GM18868 (cell line): ENCODE measurements around the gene POLR2B.
"Not testable (repeated sequence)": the region's sequence is repeated elsewhere in the genome, so short reads cannot be mapped to it uniquely, and the experiment has no call there.

Experiments
- ATAC-seq: cut with Tn5 transposase; IDR thresholded peaks from one replicate; pipeline ENCODE4 v1.9.1; 2021; ENCODE audit warnings: mild to moderate bottlenecking, moderate library complexity; ENCODE audit not compliant: unreplicated experiment

POLR2B gene

DNA sequence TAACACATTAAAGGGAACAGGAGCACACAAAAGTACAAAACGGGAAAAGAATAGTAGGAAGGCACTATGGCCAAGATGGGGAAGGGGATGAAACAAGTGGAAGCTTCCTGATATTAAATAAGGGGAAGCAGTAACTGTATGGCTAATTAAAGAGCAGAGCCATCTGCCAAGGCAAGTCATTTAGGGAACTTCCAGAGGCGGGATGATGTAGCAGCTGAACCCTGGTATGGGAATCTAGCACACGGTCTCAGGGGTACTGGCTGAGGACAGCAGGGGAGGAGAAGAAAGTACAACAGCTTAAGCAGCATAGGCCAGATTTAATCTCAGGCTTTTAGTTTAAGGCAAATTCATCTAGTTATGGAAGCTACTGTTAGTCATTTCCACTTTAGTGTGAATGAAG, 72.4 kb downstream of the POLR2B start:
- no peak for ATAC-seq

DNA sequence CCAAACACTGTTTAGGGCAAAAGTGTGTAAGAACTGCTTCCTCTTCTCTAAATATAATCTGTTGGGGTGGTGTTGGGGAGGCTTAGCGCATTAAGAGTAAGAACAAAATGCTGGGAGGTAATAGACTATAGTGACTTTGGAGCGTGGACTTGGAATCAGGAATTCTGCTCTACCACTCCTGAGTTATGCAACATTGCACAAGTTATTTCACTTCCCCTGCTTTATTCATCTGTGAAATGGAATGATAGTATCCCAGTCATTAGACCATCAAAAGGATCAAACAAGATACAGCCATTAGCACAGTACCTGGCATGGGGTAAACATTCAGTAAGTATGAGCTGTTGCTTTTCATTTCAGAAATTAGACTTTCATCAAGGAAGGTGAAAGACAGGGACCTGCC, 72.8 kb downstream of the POLR2B start:
- no peak for ATAC-seq

DNA sequence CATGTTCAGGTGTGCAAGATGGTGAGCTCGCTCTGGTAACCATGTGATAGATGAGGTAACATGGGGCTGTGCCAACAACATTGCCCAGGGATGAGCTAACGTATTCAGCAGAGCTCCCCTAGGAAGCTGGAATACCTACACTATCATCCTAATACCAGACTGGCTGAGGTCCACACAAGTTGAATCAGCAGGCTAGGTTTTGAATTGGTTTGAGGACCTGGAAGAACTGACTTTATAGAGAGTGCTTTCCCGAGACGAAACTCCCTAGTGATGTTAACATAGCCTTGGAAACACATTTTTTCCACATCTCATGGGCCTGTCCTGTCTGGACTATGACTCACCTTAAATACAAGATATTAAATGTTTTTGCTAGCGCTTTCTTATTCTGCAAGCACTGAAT, 74.8 kb downstream of the POLR2B start:
- ATAC-seq: no peak

DNA sequence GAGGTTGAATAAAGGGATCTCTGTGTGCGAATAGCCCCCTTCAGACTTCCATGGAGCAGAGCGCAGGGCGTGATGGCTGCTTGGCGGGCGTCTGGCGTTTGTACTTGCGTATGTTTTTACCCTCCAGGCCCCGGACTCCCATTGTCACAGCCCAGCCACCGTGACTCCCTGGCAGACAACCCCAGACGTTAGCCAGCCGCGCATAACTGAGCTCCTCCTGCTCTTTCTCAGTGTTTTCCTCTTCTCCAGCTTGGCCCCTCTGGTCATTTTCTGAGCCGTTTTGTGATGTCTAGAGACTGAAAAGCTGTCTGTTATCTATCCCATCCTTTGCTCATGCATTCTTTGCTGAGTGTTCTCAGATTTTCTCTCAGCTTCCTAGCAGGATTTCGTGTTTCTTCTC, 77.2 kb downstream of the POLR2B start:
- no peak for ATAC-seq

DNA sequence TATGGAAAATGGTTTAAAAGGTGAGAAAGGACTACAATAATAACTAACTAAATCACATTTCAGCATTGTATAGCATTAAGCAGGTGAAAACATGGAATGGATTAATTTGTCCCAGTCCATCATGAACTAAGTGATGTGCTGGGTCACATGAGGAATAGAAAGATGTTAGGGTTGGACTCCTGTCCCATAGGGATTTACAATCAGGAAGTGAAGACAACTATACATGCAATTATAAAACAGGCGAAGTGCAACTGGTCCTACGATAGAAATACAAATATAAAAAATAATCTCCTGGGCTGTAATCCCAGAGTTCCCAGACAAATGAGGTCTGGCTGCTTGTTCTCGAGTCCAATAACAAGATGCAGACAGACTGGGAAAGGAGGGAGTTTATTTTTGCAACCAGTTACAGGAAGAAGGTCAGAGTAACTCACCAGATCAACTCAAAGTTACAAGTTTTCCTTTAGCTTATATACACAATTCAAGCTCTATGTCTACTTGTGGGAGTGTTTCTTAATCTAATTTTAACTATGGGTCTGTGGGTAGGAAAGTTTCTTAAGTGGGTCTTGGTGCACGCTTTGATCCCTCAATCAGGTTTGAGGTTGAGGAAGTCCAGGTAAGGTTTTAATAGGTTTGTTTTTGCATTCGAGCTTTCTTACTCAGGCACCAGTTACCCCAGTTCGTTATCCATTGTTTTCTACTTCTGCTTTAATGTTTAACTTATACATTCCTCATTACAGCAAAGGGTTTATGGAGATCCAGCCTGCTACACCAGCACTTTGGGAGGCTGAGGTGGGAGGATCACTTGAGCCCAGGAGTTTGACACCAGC, 81.4 kb downstream of the POLR2B start:
- ATAC-seq: no peak

DNA sequence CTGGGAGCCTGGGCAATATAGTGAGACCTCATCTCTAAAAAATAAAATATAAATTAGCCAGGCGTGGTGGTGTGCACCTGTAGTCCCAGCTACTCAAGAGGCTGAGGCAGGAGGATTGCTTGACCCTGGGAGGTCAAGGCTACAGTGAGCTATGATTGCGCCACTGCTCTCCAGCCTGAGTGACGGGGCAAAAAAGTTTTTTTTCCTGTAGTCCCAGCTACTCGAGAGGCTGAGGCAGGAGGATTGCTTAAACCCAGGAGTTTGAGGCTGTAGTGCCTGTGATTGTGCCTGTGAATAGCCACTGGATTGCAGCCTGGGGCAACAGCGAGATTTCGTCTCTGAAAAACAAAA, 82.0 kb downstream of the POLR2B start:
- ATAC-seq: not testable (repeated sequence)

DNA sequence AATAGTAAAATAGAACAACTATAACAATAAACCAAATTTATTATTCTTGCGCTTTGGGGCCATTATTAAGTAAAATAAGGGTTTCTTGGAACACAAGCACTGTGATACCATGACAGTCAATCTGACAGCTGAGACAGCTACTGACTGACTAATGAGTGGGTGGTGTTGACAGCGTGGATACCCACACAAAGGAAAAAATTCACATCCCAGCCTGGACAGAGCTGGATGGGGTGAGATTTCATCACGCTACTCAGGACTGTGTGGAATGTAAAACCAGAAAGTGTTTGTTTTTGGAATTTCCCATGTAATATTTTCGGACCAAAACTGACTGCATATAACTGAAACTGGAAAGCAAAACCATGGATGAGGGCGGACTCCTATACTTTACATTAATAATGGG, 82.7 kb downstream of the POLR2B start:
- no peak for ATAC-seq

DNA sequence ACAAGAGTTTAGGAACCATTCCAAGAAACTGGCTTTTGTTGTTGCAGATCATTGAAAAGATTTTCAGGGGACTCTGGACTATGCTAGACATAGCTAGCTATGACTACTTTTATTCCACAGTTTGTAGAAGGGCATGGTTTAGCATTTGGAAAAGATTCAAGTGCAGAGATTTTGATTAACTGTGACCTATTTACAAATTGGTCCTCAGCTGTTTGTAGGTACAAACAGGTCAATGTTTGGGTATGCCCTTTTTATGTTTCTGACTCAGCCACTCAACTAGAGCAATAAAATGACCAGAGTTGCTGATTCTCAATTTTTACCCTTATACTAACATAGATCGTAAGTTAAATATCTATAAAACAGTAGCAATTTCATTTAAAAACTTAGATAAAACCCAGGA, 84.8 kb downstream of the POLR2B start:
- no peak for ATAC-seq

DNA sequence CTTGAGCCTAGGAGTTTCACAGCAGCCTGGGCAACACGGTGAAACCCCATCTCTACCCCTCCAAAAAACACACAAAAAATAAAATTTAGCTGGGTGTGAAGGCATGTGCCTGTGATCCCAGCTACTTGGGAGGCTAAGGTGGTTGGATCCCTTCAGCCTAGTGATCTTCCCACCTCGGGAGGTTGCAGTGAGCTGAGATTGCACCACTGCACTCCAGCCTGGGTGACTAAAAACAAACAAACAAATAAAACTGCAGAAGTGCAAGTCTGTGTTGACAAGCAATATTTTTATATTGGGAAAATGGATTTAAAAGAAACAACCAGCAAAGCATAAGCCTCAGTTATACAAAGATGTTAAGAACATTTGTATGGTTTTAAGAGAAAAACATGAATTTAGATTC, 85.4 kb downstream of the POLR2B start:
- no peak for ATAC-seq

DNA sequence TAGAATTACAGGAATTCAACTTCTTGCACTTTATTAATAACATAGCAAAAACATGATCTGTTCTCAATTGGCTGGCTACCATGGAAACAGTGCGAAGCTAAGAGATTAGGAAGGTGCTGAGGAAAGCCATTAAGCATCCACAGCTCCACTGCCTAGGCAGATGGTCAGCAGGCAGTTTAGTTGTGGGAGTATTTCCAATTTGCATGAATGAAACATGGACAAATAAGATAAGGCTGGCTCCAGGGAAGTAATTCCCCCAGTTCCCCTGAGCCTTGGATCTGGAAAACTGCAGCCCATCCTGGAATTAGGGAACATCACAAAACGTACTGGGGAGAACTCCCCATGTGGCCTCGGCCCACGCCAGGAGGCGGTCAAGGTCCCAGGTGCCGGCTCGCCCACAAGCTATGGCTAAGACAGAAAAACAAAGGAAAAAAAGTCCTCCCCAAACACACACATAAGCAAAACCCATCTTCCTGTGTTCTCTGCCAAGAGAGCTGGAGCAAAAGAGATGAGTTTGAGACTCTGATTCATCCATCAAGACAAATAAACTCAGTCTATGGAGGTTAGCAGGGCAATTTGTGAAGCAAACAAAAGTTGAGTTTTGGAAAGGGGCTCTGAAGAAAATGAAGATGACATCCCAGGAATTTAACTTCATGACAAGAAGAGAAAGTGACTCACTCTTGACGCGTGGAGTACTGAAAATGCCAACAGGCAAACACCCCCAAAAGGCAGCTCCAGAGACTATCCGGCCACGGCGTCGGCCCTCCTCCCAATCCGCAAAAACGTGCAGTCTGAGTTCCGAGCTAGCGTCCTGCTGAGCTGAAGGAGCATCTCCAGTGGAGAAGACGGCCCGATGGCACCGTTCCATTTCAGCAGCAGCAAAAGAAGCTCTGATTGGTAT, 86.4 kb downstream of the POLR2B start:
- no peak for ATAC-seq

DNA sequence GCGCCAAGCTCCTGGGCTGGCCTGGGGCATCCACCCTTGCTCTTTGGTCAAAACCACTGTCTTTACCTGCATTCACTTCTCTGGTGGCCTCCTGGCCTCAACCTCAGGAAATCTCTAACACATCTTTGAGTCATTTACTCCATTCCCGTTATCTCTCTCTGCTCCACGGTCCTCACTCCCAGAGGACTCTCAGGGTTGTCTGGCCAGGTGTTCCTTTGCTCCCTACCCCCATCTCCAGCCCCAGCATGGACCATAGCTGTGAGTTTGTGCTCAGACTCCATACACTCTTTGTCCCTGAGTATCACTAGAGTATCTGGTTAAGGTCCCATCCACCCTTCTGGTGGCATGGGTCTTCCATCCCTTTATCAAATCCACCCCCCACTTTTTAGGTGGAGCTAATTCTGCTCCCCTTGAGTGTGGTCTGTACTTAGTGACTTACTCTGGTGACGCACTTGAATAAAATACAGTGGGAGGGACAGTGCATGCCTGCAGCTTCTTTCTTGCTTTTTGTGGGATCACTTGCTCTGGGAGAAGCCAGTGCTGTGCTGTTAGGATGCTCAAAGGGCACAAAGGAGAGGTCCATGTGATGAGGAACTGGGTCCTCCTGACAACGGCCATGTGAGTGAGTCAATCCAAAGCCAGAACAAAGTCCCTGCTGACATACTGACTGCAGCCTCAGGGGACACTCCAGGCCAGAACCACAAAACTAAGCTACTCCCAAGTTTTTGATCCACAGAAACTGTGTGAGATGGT, 87.2 kb downstream of the POLR2B start:
- no peak for ATAC-seq

DNA sequence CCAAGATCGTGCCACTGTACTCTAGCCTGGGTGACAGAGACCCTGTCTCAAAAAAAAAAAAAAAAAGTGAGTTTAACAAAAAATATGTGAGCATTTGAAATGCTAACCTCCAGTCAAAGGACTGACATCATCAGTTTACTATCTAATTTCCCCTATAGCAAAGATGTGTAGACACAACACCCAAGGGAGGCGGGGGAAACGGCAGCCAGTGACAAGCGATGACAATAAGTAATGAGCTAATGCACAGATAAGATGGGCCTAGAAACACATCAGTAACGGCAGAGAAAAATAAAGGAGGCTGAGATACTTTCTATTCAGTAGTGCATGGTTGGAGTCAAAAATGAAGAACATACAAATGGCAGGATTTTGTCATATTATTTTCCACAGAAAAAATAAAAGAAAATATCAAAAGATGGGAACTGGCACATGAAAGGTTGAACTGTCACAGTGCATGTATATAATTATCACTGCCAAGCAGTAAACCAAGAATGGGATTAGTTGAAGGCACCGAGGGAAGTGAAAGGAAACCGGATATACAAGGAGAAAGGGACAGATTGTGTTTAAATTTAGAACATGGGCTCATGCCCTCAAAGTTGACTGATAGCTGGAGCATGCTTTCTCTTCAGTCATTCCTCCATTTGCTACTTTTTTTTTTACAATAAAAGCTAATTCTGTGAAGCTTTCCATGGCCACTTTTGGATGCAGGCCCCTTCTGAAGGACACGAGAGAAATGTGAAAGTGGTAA, 89.7 kb downstream of the POLR2B start:
- no peak for ATAC-seq

DNA sequence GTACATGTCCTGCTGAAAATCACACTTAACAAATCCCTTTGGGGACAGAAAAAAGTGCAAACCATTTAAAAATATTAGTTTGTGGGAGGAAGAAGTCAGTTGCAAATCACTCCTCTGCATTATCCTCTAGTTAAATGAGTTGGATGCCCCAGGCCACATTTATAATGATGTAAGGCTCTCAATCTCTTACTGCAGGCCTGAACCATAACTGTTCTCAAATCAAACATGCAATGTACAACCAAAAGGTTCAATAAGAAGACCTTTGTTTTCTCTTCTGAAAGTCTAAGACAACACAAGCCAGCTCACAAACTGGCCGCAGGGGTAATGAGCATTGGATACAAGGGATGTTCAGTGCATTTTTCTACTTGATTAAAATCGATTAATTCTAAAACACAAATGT, 91.8 kb downstream of the POLR2B start:
- no peak for ATAC-seq

DNA sequence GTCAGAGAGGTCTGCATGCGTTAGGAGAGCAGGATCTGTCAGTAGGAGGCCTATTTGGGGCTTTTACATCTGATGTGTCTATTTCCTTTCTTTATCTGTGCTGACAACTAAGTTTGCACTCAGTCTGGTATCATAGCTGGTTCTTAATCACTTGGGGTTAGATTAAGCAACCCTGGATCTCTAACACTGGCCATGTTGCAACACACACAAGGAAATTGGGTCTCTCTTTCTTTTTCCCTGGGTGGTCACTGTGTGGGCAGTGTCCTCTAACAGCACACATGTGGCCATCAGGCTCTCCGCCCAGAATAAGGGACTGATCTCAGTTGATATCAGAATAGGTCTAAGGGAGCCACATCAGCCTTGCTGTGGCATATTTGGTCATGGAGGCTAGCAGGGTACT, 92.6 kb downstream of the POLR2B start:
- ATAC-seq: no peak

DNA sequence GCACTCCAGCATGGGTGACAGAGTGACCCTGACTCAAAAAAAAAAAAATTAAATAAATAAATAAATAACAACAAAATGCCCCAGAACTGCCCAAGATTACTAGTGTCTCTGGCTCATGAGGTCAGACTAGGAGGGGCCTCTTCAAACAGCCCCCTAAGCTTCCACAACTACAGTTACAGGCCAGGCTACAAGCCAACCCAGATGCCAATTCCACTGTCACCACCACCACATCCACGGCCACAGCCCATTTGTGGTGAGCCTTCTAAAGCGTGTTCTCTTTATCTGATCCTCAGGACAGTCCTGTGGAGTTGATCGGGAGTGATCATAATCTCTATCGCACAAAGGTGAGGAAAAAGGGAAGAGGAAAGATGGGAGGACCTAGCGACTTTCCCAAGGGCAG, 94.9 kb downstream of the POLR2B start:
- no peak for ATAC-seq

DNA sequence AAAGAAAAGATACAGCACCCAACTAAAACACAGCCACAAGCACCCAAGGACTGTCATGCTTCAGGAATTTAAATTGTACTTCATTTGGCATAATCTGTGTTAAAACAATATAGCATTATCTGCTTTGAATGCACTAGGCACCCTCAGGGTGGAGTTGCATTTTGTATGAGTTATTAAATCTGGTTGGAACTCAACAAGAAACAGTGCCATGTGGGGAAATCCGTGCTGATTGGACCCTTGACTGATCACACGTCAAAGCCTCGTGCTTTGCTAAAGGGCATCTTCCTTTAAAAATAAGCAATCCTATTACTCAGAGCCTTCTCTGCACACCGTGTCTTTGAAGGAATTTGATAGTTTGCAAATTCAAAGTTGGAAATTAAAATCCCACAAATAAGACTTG, 96.0 kb downstream of the POLR2B start:
- ATAC-seq: no peak

DNA sequence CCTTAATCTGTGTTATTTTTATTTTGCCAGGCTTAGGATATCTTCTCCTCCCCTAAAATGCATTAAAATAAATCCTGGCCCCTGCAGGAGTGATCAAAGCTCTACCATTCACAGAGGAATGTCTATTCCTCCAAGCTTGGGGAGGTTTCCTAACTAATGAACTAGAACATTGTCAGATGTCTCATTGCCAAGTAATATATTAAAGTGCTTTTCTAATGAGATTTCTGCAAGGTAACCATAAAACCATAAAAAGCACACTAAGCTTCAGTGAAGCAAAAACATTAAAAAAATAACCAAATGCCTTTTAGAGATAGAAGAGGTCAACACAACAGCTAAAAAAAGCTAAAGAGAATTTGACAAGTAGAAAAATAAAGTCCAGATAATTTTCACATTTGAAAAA, 96.7 kb downstream of the POLR2B start:
- no peak for ATAC-seq

DNA sequence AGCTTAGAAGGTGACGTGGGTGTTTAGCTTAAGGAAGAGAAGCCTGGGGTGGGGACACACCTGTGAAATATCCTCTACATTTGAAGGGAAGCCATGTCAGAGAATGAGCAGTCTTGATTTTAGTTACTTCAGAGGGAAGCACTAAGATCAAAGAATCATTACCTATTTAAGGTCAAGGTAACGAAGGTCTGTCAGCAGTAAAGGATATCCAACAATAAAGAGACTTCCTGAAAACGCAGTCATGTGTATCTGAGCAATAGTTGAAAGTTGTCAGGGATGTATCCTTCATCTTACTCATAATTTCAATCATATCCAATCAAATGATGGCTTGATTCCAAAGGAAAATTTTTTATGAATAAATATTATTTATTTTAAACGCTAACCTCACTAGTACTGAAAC, 98.0 kb downstream of the POLR2B start:
- ATAC-seq: no peak

DNA sequence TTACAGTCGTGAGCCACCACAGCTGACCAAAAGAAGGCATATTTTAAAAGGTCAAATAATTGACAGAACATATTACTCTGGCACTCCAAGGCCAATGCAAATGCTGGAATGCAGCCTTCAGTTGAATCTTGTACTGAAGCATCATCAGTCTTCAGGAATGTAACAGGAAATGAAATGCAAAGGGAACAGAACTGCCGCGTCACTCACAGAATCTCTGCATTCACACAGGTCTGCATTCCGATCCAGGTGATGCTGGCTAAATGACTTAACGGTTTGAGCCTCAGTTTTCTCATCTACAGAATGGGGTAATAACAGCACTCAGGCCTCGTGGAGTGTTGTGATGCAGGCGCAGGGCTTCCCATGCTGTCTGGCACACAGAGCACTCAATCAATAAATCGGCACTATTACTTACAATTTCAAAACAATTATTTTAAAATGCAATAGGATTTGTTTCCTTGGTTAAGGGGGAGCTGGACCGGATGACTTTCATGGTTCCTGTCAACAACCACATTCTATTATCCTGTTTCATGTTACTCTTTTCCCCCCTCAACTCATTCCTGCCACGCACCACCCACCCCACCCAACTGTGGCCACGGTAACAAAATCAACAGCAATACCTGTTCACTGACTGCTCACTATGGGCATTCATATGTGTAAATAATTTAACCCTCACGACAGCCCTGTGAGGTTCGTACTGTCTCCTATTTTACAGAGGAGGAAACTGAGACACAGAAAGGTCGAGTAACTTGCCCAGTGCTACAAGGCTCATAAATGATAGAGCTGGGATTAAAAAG, 99.1 kb downstream of the POLR2B start:
- ATAC-seq: no peak
